HG03159 (cell line): ENCODE measurements around the gene SCO1.

ENCODE experiments used
- ATAC-seq: cut with Tn5 transposase; IDR thresholded peaks from one replicate; pipeline ENCODE4 v1.9.1; 2021; ENCODE audit warnings: mild to moderate bottlenecking, moderate library complexity; ENCODE audit not compliant: unreplicated experiment

The SCO1 gene

DNA sequence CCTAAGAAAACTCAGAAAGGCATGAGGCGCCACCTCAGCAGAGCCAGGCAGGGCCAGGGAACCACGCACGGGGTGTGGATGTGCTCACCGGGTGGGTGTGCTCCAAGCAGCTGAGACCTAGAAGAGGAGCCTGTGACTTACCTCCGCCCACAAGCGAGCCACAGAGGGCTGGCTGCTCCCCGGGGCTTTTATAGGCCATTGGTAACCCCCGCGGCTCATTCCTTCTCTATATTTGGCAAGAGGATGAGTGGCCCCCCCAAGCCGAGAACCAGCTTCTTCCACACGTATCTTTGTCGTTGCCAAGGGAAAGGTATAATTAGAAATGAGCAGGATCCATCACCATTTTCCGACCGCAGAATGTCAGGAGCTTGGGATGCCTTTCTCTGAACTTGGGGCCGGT, 40.2 kb downstream of the SCO1 start, which contains the start of gene MYH3:
MYH3 (minus strand) TSS at position 162 of the 400 bp plus-strand sequence. CDS start 2,245 bp downstream, outside the sequence.
- no peak for ATAC-seq

DNA sequence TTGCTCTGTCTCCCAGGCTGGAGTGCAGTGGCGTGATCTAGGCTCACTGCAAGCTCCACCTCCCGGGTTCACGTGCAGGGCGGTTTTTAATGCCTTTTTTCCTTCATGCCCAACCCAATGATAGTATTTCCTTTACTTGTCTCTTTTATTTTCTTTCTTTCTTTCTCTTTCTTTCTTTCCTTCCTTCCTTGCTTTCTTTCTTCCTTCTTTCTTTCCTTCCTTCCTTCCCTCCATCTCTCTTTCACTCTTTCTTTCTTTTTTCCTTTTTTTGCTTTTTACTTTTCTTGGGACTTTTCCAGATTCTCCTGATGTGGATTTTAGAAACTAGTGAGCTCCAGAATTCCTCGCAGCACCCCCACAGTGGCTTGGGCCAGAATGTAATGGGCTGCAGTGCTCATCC, 43.3 kb downstream of the SCO1 start:
- ATAC-seq: no peak

DNA sequence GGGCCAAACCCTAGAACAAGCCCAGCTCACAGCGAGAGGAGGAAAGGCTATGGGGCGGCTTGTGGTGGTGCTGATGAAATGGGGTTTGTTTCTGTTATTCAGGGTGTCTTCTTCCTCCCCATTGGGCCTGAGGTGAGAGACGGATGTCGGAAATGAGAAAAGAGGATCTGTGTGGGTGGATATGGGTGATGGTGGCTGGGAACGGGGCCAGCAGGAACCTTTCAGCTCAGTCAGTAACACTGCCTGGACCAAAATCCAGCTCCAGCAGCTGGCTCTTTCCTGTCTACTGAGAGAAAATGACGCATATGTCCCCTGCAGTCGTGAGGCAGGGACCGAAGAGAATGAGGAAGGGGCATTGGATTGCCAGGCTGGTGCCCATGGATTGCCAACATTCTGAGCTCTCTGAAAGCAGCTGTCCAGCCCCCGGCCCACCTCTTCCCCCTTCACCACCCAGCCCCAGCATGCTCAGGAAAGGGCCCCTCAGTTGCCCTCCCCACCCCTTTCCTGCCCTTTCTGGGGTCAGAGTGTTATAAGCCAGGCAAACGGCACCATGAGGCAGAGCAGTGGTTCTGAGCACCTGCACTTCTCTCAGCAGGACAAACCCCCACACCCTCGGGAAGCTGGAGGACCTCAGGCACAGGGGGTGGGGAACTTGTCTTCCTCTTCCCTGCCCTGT, 44.2 kb downstream of the SCO1 start:
- ATAC-seq: peak; percentile 50

DNA sequence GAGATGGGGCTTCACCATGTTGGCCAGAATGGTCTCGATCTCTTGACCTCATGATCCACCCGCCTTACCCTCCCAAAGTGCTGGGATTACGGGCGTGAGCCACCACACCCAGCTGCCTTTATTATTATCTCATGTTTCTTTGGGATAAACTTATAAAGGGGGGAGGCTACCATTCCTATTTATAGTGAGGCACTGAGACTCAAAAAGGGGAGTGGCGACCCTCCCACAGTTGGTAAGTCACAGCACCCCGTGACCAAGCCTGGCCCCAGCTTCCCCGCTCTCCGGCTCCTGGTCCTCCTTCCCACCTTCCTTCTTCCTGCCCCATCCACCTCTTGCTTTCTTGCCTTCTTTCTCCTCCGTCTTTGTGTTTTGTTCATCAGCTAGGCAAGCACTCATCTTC, 45.4 kb downstream of the SCO1 start:
- no peak for ATAC-seq

DNA sequence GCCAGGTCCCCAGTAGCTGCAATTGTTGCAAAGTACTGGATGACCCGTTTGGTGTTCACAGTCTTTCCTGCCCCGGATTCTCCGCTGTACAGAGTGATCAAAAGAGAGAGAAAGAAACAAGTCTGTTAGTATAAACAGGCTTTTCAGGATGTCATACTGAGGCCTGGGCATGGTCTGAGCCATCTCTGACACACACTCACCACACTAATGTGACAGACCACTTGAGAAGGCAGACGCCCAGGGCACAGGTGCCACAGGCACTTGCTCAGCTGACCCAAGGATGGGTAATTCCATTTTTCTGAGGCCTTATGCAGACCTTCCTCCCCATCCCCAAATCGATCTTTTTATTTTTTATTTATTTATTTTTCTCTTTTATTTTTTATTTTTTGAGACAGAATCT, 47.7 kb downstream of the SCO1 start:
- ATAC-seq: no peak

DNA sequence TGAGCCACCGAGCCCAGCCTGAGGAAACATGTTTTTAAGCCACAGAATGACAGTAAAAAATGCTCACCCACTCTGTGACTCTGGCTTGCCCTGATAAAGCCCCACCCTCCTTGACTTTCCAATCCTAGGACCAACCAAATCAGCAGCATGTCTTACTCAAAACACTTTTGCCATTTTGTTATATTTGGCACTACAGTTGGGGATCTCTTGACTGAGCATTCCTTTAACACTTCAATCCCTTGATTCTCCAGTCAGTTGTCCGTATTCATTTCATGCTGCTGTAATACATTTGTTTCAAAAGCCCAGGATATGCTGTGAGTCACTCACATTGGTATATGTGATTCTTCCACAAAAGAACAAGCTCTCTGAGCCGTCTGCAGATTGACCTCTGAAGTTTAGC, 48.4 kb downstream of the SCO1 start:
- no peak for ATAC-seq

DNA sequence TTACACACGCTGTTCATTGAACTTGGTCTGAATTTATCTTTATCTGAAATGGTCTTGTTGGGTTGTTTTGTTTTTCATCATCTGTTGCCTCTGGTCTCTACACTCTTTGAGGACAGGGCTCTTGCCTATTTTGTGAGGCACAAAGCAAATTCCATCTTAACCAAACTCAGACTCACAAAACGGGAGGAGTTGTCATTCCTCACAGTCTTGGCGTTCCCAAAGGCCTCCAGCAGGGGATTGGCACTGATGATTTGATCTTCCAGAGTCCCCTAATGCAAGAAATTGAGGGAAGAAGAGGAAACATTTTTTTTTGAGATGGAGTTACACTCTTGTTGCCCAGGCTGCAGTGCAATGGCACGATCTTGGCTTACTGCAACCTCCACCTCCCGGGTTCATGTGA, 49.0 kb downstream of the SCO1 start:
- no peak for ATAC-seq

DNA sequence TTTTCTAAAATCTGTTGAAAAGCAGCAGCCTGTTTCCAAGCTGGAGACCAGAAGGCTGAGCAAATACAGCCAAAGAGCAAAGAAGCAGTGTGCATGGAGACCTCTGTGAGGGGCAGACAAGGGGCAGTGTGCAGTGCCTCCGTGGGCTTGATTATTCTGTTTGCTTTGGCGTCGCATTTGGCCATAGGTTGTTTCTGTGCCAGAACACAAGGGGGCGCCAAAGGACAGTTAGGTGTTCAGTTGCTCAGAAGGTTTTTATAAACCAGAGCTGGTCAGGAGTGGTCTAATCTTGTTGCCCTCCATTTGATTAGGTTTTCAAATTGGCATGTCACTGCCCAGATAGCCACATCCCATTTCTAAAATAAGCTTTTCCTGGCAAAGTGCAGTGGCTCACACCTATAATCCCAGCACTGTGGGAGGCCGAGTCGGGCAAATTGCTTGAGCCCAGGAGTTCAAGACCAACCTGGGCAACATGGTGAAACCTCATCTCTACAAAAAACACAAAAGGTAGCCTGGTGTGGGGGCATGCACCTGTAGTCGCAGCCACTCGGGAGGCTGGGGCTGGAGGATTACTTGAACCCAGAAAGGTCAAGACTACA, 50.8 kb downstream of the SCO1 start:
- peak; percentile 56 for ATAC-seq

DNA sequence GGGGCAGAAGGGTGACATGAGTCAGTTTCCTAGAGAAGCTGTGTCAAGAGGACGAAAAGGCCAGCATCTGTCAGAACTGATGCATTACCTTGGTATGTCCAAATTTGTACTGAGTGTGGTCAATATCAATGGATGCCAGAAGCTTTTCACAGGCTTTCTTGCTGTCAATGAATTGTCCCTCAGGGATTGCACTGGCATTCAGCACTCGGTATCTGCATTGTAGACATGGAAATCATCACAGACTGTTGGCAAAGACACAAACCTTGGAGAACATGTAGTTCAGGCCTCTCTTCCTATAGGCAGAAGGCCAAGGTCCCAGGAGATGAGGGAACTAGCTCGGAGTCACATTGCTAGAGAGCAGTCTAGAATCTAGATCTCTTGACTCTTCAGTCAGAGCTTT, 56.9 kb downstream of the SCO1 start:
- ATAC-seq: no peak

DNA sequence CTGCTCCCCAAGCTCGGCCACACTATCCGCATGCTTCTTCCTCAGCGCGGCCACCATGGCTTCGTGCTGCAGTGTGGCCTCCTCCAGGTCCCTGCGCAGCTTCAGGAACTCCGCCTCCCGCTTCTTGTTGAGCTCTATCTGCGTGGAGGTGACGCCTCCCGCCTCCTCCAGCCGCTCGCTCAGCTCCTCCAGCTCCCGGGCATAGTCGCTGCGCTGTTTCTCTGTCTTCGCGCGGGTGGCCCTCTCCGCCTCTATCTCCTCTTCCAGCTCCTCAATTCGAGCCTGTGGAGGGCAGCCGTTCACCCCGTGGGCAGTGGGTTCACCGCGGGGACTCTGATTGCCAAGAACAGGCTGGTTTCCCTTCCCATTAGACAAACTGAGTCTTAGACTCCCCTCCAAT, 59.2 kb downstream of the SCO1 start:
- ATAC-seq: no peak

DNA sequence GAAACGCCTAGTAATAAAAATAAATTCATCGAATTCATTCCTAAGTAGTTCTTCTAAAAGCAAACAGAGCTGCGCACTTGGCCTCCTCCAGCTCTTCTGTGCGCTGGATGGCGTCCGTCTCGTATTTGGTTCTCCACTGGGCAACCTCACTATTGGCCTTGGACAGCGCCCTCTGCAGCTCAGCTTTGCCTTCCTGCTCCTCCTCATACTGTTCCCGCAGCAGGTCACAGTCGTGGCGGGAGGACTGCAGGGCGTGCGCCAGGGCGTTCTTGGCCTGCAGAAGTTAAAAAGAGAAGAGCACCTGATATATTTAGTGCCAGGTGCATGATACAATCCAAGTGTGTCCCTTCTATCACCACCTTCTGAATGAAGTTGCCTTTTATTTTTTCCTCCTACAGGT, 62.0 kb downstream of the SCO1 start:
- no peak for ATAC-seq

DNA sequence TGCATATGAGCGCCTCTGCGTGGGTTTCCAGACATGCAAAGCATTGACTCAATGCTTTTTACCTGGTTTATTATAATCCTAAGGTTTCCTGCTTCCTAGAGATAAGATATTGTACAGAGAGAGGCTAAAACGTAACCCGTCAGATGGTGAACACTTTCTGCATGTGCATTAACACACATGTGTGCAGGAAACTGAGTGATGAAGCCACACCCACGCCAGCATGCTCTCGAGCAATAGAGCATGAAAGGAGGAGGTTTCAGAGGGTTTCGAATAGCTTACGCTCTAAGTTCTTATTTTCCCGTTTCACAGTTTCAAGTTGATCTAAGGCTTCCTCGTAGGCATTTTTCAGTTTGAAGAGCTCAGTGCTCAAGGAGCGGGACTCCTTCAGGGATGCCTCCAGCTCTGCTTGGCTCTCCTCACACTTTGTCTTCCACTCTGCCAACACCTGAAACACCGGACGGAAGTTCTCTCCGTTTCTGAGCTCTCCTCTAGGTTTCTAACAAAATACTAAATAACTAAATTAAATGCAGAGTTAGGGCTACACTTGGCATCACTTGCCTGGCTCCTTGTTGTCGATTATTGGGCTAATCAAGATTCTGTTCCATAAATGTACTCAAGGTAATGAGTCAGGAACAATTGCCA, 63.5 kb downstream of the SCO1 start:
- ATAC-seq: peak; percentile 93

DNA sequence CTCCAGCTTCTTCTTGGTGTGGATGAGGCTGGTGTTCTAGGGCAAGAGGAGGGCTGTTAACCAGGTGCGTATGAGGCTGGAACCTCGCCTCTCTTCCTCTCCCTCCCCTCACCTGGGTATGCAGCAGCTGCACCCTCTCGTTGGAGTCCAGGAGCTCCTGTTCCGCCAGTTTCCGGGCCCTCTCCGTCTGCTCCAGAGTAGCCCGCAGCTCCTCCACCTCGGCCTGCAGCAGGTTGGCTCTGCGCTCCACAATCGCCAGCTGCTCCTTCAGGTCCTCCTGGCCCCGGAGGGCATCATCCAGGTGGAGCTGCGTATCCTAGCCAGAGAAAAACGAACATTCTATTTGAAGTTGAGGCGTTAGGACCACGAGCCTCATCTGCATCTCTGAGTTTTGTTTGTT, 65.6 kb downstream of the SCO1 start:
- ATAC-seq: no peak

DNA sequence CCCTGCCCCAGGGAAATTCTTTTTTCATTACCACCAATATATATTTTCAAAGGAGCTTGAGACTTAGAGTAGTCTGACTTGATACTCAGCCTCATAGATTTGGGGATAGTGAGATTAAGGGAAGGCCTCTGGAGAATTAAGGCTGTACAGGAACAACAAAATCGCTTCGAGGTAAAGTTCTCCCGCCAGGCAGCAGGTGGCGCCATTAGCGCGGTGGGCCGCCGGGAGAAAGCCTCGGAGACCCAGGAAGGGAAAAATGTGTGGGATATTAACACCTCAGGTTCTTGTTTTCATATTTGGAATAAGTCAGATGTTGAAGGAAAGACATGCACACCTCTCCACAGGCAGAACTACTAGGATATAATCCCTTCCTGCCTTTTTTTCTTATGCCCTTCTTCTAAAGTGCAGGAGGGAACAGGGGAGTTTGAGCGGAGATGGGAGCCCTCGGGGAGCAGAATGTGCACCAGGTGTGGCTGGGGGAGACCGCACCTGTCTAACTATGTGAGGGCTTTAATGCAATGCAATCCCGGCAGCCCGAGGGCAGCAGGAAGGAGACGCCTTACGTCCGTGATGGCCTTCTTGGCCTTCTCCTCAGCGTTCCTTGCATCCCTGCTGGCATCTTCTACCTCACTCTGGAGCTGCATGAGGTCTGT, 66.2 kb downstream of the SCO1 start:
- ATAC-seq: no peak

DNA sequence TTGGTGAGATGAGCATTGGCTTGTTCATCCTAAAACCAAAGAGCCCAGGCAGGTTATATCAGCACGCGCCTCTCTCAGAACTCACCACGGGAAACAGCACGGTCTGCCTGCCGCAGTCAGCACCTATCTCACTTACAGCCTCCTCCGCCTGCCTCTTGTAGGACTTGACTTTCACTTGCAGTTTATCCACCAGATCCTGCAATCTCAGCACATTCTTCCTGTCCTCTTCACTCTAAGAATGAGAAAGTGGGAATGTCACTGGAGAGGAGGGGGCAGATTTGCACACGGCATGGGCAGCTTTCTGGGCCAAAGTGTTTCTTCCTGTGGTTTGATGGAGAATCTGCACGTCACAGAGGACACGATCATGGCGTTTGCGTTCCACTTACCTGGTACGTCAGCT, 67.6 kb downstream of the SCO1 start:
- no peak for ATAC-seq

DNA sequence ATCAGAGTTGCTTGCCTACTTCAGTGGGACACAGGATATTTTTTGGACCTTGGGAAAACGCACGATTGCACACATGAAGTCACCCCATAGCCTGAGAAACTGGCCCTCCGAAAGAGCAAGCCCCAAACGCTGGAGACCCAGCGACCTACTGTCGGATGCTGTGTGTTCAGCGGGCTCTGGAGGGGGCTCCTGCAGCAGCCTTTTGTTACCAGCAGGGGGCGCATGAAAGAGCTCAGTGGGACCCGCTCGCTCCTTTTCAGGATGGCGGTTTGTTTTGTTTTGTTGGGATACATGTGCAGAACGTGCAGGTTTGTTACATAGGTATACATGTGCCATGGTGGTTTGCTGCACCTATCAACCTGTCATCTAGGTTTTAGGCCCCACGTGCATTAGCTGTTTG, 68.6 kb downstream of the SCO1 start:
- ATAC-seq: no peak

DNA sequence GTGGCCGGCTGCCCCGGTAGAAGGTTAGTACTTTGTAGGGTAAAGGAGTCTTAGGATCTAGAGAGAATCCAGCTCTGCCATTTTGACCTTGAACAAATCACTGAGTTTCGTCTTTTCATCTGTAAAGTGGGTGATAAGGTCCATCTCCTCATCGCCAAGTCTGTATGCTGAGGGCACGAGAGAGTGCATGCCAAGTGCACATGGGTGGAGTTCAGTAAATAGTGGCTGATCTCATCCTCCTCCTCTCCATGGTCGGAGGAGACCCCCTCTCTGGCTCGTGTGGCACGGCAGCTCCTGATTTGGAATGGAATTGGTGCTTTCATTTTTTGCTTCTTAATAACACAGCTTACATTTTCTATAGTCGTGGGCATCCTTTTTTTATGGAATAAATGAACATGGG, 70.9 kb downstream of the SCO1 start:
- ATAC-seq: no peak

DNA sequence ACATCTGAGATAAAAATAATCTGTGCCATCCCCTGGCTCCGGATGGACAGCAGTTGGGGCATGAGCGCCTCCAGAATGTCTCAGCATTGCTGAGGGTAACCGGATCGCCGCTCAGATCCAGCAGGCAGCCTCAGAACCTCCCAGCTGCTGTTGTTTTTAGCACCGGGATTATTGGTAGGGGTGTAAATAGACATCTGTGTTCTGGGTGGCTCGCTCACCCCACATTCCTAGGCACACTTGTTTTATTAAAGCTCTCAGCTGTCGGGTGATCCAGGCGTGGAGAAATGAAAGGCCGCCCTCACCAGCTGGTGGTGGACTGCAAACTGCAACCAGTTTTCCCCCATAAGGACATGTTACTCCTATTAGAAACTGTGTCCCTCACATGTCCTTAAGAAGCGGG, 72.4 kb downstream of the SCO1 start:
- ATAC-seq: no peak

DNA sequence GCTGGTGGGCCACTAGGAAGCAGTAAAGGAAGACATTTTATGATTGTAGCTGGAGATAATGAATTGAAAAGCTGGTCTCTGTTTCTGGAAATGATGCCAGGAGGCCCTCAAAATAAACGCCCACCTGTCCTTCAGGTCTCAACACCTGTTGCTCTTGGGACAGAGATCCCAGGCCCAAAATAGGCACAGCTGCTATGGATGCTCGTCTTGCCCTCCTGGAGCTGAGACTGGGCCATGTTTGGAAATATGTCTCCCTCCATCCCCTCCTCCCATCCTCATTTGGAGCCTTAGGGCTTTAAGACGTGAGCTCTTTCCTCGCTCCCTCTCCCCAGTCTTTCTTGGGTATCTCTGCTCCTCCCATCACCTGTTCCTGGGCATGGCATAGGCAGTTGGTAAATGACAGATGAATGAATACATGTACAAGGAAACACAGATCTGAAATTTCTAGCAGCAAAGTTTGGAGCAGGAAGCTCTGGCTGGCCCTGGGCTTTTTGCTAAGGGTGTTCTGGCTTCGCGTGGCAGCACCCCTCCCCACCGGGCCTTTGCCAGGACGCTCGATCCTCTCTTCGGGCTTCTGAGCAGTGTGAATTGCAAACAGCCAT, 73.5 kb downstream of the SCO1 start:
- ATAC-seq: no peak

DNA sequence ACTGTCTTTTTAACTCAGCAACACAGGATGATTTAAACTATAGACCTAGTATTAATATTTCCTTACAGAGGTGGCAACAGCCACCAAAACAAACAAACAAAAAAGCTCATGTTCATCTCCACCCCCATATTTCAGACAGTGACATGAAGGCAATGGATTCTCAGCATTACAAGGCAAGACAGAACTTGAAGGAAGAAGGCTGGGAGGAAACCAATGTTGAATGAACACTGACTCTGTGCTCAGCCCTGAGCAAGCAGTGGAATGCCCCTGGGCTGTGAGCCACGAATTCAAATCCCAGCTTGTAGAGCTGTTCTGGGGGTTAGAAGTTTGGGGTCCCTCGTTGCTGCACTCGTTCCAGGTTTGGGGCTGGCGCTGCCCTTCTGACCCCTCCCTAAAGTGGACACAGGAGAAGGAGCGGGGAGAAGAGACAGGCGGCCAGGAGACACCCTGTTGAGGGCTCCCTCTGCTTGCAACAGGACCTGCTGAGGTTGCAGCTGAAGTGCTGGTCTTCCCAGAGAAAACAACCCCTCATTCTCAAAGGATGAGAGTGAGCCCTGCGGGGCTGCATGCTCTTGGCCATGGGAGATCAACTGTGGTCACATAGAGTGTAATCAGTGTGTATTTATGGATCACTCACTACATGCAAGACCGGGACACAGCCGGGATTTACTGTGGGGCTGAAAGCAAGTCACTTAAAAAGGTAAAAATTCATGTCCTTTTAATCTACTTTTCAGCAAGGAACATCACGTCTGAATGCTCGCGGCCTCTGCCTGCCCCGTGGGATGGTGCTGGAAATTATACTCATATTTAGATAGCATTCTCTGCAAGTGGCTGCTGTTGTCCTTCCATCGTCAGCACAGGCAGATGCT, 74.5 kb downstream of the SCO1 start:
- no peak for ATAC-seq
